Hair follicle dermal papilla cell (primary cell): ENCODE data around the gene G6PC2. TPM values are rescaled to one million over a fixed set of nuclear protein-coding genes. Genes with fewer than 3 reads are reported as not detected.

Experiments used
- total RNA-seq: library from RNA; depleted of rRNA; stranded (reverse); fragments of >200 nt; gene quantifications from 2 replicates; pipeline ENCODE4 v1.2.3, GENCODE V29; 2012

G6PC2 gene, protein sequence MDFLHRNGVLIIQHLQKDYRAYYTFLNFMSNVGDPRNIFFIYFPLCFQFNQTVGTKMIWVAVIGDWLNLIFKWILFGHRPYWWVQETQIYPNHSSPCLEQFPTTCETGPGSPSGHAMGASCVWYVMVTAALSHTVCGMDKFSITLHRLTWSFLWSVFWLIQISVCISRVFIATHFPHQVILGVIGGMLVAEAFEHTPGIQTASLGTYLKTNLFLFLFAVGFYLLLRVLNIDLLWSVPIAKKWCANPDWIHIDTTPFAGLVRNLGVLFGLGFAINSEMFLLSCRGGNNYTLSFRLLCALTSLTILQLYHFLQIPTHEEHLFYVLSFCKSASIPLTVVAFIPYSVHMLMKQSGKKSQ
- total RNA-seq = not detected in 2 replicates

GRCh38 chr2:168901003-168901402 lies at the start of gene G6PC2:
TSS of gene G6PC2 (plus strand) at chr2:168901291. CDS start at chr2:168901332, 41 bp downstream.

GRCh38 chr2:168890006-168890782 lies 10.9 kb upstream of the G6PC2 start, which contains the start of gene SPC25:
TSS of gene SPC25 (minus strand) at chr2:168890430. CDS start at chr2:168889519, 911 bp downstream.

Other genes with a start within 250 kb of the G6PC2 start
- 0.12 and 0.16 TPM in 2 replicates for gene NOSTRIN, start 98.7 kb upstream of the G6PC2 start, total RNA-seq
- 0.49 and 2.3 TPM in 2 replicates for gene SPC25, start 10.9 kb upstream of the G6PC2 start, total RNA-seq
- gene ABCB11, start 130.0 kb downstream of the G6PC2 start, total RNA-seq = under 0.01 TPM in 1 of 2 replicates, not detected in the other
- gene DHRS9, start 168.3 kb downstream of the G6PC2 start, total RNA-seq = 0.16 TPM in 1 of 2 replicates, not detected in the other